Testis (tissue), 3 donors: ENCODE data around the gene RAB36. TPM values are rescaled to one million over a fixed set of nuclear protein-coding genes. Genes with fewer than 3 reads are reported as not detected.

Experiments
- DNase-seq: peaks from one replicate; pipeline ENCODE4 v3.0.0-alpha.2; 2019
- H3K27ac ChIP-seq, 2 donors: fragments of 200-600 bp; sonication (generic); one replicate each; pipeline ENCODE4 v1.5.1; 2019
- H3K27me3 ChIP-seq: fragments of 200-600 bp; sonication (generic); one replicate; pipeline ENCODE4 v1.5.1; 2019
- H3K36me3 ChIP-seq: fragments of 200-600 bp; sonication (generic); one replicate; pipeline ENCODE4 v1.5.1; 2017; ENCODE audit warnings: low read depth; ENCODE audit errors: missing control alignments
- H3K4me1 ChIP-seq: fragments of 200-600 bp; sonication (generic); one replicate; pipeline ENCODE4 v1.5.1; 2019
- H3K4me3 ChIP-seq, 2 donors: fragments of 200-600 bp; sonication (generic); one replicate each; pipeline ENCODE4 v1.5.1; 2017 to 2019
- H3K9me3 ChIP-seq: fragments of 200-600 bp; sonication (generic); one replicate; pipeline ENCODE4 v1.5.1; 2017
- POLR2A ChIP-seq: fragments of 450-650 bp; IDR thresholded peaks from one replicate; pipeline ENCODE4 v1.6.1; 2017; ENCODE audit warnings: antibody characterized with exemption, mild to moderate bottlenecking, moderate library complexity
- WGBS, 2 donors: methylation state at CpG; one replicate each; pipeline ENCODE4 v1.1.5; 2018; 5-methylcytosine and 5-hydroxymethylcytosine counted together
- intact Hi-C: fragments of 100-400 bp; cut with DNase I; formaldehyde crosslinking; loops from one replicate; pipeline ENCODE4 v1.15.1; 2023; ENCODE audit warnings: low total_unique reads
- polyA plus RNA-seq: library from polyadenylated mRNA; stranded (reverse); fragments of 350-450 nt; fragmentation: Illumina TruSeq; extraction: RNeasy Lipid Tissue Mini Kit (QIAGEN cat#74804); gene quantifications from one replicate; pipeline ENCODE4 v1.2.3, GENCODE V29; 2014; ENCODE audit warnings: low read depth, low replicate concordance; ENCODE audit not compliant: insufficient read depth
- total RNA-seq, 2 donors: library from RNA; depleted of rRNA; stranded (reverse); fragments of >200 nt; gene quantifications; one replicate each; pipeline ENCODE4 v1.2.3, GENCODE V29; 2016
- TF ChIP-seq, protein P1 (sequence below), 3 experiments: fragments of 450-650 bp in 2 of 3; fragments of 200-600 bp in 1 of 3; sonication (generic) in 1 of 3; IDR thresholded peaks; one replicate each; pipeline ENCODE4 v1.5.1; 2016 to 2019; ENCODE audit warnings: antibody characterized with exemption in 3 of 3, mild to moderate bottlenecking in 2 of 3, moderate library complexity in 1 of 3

Gene RAB36
- total and polyA plus RNA-seq, 3 donors from 2014 or later, result 7.4 to 11.1 (median 7.5) TPM

DNA sequence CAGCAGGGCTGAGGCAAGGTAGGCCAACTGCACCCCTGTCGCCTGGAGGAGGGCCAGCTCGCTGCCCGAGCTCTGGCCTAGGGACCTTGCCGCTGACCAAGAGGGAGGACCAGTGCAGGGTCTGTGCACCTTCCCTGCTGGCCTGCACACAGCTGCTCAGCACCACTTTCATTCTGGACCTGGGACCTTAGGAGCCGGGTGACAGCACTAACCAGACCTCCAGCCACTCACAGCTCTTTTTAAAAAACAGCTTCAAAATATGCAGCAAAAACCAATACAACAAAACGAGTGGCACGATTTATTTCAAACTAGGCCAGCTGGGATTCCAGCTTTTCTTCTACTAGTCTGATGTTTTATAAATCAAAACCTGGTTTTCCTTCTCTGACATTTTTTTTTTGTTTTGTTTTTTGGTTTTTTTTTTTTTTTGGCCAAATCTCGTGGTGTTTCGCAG is 21.4 kb upstream of the RAB36 start:
- no peak for TF ChIP-seq POLR2A
- TF ChIP-seq, protein P1, sequence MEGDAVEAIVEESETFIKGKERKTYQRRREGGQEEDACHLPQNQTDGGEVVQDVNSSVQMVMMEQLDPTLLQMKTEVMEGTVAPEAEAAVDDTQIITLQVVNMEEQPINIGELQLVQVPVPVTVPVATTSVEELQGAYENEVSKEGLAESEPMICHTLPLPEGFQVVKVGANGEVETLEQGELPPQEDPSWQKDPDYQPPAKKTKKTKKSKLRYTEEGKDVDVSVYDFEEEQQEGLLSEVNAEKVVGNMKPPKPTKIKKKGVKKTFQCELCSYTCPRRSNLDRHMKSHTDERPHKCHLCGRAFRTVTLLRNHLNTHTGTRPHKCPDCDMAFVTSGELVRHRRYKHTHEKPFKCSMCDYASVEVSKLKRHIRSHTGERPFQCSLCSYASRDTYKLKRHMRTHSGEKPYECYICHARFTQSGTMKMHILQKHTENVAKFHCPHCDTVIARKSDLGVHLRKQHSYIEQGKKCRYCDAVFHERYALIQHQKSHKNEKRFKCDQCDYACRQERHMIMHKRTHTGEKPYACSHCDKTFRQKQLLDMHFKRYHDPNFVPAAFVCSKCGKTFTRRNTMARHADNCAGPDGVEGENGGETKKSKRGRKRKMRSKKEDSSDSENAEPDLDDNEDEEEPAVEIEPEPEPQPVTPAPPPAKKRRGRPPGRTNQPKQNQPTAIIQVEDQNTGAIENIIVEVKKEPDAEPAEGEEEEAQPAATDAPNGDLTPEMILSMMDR (IDR thresholded peaks at IDR 0.05), result no peak
- peaks cover 6% of the 10 kb centered on the region for H3K4me1 ChIP-seq
- H3K36me3 ChIP-seq, result no peaks in the 10 kb centered on the region
- no peak overlapping the region for H3K27ac ChIP-seq
- WGBS, 2 donors, result 81 to 90% methylated on average over 5 to 6 of the region's 9 CpGs
- H3K9me3 ChIP-seq, result no peaks in the 10 kb centered on the region
- intact Hi-C loops, result loop anchor here (5.0 kb wide), 1 partner anchor 167 kb away; no protein-coding TSS in a partner anchor
- no peak for DNase-seq
- H3K4me3 ChIP-seq, result no peak overlapping the region
- no peaks in the 10 kb centered on the region for H3K27me3 ChIP-seq

DNA sequence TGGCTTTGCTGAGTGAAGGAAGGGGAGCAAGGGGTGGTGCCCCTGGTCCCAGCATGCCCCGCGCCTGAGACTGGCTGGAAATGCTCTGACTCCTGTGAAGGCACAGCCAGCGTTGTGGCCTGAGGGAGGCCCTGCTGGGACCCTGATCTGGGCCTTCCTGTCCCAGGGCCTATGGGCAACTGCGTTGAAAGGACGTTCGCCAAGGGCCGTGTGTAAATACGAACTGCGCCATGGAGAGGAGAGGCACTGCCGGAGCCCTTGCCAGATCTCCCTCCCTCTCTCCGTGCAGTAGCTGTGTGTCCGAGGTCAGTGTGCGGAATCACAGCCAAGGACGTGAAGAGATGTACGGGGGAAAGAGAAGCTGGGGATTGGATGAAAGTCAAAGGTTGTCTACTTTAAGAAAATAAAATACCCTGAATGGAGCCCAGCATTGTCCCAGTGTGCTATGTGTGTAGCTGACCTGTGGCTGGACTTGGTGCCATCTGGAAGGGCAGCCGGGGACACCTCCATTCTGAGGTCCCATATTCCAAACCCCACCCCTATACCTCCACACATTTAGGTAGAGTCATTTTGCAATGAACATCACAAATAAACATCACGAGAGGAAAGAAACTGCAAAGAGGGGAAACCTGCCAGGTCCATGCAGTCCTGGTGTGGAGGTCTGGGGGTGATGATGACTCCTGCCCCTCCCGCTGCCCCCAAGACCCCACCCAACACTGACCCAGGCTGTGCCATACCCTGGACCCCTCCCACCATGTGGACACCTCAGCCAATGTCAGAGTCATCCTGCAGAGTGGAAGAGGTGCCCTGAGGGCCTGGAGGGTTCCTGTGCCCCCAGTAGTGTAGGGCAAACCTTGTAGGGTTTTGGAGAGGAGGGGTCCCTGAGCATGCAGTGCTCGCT is 20.4 kb upstream of the RAB36 start:
- peak; percentile 64 for DNase-seq
- 51 to 55% methylated on average over 16 to 19 of the region's 19 CpGs for WGBS, 2 donors
- H3K9me3 ChIP-seq, result no peaks in the 10 kb centered on the region
- no peak overlapping the region for H3K4me3 ChIP-seq
- peaks cover 6% of the 10 kb centered on the region for H3K4me1 ChIP-seq
- no peaks in the 10 kb centered on the region for H3K36me3 ChIP-seq
- intact Hi-C loops, result loop anchor here (5.0 kb wide), 1 partner anchor 168 kb away; no protein-coding TSS in a partner anchor
- H3K27ac ChIP-seq, result no peak overlapping the region
- no peaks in the 10 kb centered on the region for H3K27me3 ChIP-seq
- TF ChIP-seq POLR2A, result no peak
- TF ChIP-seq, protein P1 (IDR thresholded peaks at IDR 0.05), result no peak

DNA sequence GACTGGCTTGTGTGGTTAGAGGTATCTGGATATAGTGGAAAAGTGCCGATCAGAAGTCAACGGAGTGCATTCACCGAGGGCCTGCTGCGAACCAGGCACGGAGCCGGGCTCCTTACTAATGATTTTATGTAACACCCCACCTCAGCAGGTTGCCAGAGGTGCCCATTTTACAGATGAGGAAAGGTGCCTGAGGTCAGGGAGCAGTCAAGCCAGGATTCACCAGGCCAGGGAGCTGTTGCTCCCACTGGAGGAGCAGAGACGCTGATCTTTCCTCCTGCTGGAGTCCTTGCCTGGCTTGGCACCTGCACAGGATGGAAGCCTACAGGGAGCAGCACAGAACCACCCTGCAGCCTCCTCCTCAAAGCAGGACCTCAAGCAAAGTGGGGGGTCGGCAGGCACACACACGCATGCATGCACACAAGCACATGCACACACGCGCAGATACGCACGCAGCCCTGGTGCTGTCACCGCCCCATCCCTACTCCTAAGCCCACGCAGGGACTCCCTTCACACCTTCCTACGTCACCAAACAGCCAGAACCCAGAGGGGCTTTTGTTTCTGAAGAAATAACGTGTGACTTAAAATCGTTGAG is 19.7 kb upstream of the RAB36 start:
- no peaks in the 10 kb centered on the region for H3K36me3 ChIP-seq
- WGBS, 2 donors, result 89 to 95% methylated on average over 13 to 18 of the region's 18 CpGs
- no peak for TF ChIP-seq POLR2A
- TF ChIP-seq, protein P1 (IDR thresholded peaks at IDR 0.05), result no peak
- DNase-seq, result no peak
- no peak overlapping the region for H3K4me3 ChIP-seq
- intact Hi-C loops, result no loop called here
- no peaks in the 10 kb centered on the region for H3K9me3 ChIP-seq
- no peak overlapping the region for H3K27ac ChIP-seq
- H3K4me1 ChIP-seq, result peaks cover 6% of the 10 kb centered on the region
- H3K27me3 ChIP-seq, result no peaks in the 10 kb centered on the region

DNA sequence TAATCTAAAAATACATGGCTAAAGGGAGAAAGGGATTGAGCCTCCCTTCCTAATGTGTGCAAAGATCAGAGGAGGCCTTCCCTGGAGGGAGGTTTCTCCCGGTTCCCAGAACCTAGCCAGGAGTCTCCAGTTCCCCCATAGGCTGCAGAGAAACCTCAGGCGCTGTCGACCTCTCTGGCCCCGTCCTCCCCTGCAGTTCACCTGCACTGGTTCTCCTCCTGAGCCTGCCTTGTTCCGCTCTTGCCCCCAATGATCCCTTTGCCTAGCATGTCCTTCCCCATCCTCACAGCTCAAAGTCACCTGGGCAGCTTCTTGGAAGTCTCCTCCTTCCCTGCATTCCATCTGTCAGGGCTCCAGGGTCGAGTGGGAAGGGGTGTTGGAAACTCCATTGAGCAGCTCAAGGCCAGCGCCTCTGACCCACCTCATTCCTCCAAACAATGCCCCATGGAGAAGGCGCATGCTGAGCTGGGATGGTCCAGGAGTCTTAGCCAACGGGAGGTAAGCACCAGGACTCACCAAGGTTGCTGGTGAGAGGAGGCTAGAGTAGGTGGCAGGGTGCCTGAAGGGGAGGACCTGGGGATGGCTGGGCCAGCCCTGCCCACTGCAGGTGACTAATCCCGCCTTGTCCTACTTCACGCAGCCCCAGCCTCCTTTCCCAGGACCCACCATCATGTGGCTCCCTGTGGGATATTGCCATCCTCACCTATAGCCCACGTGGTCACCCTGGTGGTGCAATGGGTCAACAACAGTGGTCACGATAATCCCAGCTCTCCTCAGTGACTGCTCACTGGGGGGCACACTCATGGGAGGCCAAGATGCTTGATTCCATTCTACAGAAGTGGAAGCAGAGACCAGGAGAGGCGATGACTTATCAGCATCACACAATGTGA is 18.9 kb upstream of the RAB36 start:
- no peak for TF ChIP-seq POLR2A
- TF ChIP-seq, protein P1 (IDR thresholded peaks at IDR 0.05), result no peak
- Histone ChIP-seq H3K36me3 (no peaks in the 10 kb centered on the region), H3K27me3 (no peaks in the 10 kb centered on the region), H3K27ac (no peak overlapping the region), H3K4me1 (peaks cover 6% of the 10 kb centered on the region), H3K9me3 (no peaks in the 10 kb centered on the region), H3K4me3 (no peak overlapping the region)
- intact Hi-C loops, result no loop called here
- WGBS, 2 donors, result 90 to 93% methylated on average over 11 to 14 of the region's 14 CpGs
- DNase-seq, result no peak
